Lower lobe of right lung (tissue), 2 donors: Measurements from ENCODE around the gene MB21D2. TPM values are rescaled to one million over a fixed set of nuclear protein-coding genes. Genes with fewer than 3 reads are reported as not detected.
A peak's percentile ranks its signal among the peaks of the same experiment; 100 is the strongest.

Experiments used
- ATAC-seq, 2 donors: fragments of 200-7000 bp; cut with Tn5 transposase; one replicate each; pipeline ENCODE4 v1.9.1; 2020 to 2022; ENCODE audit warnings: mild to moderate bottlenecking in 2 of 2, moderate library complexity in 2 of 2
- DNase-seq: peaks from one replicate; pipeline ENCODE4 v3.0.0-alpha.2; 2020
- H3K27ac ChIP-seq: fragments of 200-600 bp; one replicate; pipeline ENCODE4 v1.8.0; 2022
- H3K27me3 ChIP-seq: fragments of 200-600 bp; one replicate; pipeline ENCODE4 v1.8.0; 2022; ENCODE audit warnings: low read depth
- H3K36me3 ChIP-seq: fragments of 200-600 bp; one replicate; pipeline ENCODE4 v1.8.0; 2022; ENCODE audit warnings: mild to moderate bottlenecking
- H3K4me1 ChIP-seq: fragments of 200-600 bp; one replicate; pipeline ENCODE4 v1.8.0; 2022
- H3K4me3 ChIP-seq: fragments of 200-600 bp; one replicate; pipeline ENCODE4 v1.8.0; 2022; ENCODE audit warnings: mild to moderate bottlenecking
- H3K9me3 ChIP-seq: fragments of 200-600 bp; one replicate; pipeline ENCODE4 v1.8.0; 2022
- intact Hi-C: fragments of 100-400 bp; cut with DNase I; formaldehyde crosslinking; loops from one replicate; pipeline ENCODE4 v1.11.0; 2022
- total RNA-seq: library from RNA; stranded (reverse); fragmentation: NEBNext Ultra II Directional; extraction: Animal tissue kit (Norgen Biotek cat#: 25700); gene quantifications from one replicate; pipeline ENCODE4 v1.2.1, GENCODE V29; 2021
- TF ChIP-seq, protein P1 (sequence below): fragments of 200-600 bp; IDR thresholded peaks from one replicate; pipeline ENCODE4 v1.8.0; 2022; ENCODE audit warnings: antibody characterized with exemption, mild to moderate bottlenecking
- donor health status: DM: no; HTN: yes; CAD: no; lungs with severe emphysema.

Gene MB21D2
- total RNA-seq, 1 donor from 2014 or later: 5.0 TPM

- H3K27ac ChIP-seq: no peak overlapping the region
- no peaks in the 10 kb centered on the region for H3K9me3 ChIP-seq
- DNase-seq (no peak), ATAC-seq (no peak)
- TF ChIP-seq, protein P1, sequence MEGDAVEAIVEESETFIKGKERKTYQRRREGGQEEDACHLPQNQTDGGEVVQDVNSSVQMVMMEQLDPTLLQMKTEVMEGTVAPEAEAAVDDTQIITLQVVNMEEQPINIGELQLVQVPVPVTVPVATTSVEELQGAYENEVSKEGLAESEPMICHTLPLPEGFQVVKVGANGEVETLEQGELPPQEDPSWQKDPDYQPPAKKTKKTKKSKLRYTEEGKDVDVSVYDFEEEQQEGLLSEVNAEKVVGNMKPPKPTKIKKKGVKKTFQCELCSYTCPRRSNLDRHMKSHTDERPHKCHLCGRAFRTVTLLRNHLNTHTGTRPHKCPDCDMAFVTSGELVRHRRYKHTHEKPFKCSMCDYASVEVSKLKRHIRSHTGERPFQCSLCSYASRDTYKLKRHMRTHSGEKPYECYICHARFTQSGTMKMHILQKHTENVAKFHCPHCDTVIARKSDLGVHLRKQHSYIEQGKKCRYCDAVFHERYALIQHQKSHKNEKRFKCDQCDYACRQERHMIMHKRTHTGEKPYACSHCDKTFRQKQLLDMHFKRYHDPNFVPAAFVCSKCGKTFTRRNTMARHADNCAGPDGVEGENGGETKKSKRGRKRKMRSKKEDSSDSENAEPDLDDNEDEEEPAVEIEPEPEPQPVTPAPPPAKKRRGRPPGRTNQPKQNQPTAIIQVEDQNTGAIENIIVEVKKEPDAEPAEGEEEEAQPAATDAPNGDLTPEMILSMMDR: no peak
- H3K4me1 ChIP-seq: peaks cover 10% of the 10 kb centered on the region
- H3K4me3 ChIP-seq: no peak overlapping the region
- H3K36me3 ChIP-seq: no peaks in the 10 kb centered on the region
- intact Hi-C loops: no loop called here
- H3K27me3 ChIP-seq: no peaks in the 10 kb centered on the region
Observed at GRCh38 chr3:192831111-192831644, 86.5 kb downstream of the MB21D2 start.

DNA sequence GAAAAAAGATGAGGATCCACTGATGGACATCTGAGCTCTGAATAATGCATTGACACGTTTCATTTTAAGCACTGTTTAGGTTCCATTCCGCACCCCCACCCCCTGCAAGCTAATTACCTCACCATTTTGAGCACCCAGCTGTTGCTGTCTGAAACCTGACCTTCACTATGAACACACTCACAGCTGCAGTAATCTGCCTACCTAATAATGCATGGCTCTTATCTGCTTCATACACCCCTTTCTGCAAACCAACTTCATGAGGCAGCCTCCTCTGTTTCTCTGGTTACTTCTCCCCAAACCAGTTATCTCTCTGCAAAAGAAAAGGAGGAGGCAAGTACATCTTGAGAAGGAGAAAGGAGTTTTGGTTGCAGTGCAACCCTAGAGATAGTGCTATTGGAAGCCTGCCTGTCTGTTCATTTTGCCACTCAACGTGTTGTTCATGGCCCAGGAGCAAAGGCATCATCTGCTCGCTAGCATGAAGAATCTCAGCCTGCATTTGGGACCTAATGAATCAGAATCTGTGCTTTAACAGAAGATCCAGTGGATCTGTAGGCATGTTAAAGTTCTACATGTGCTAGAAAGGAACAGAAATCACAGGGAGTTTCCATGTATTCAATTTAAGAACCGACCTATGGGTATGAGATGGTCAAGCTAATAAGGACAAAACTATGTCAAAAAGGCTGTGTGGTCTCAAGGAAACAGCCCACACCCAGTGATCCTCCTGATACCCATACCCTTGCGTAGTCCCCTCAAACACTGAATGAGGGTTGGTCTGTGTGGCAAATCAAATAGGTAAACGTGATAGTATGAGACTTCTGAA lies 87.2 kb downstream of the MB21D2 start:
- Histone ChIP-seq H3K27ac (no peak overlapping the region), H3K27me3 (no peaks in the 10 kb centered on the region), H3K4me3 (no peak overlapping the region), H3K4me1 (peaks cover 12% of the 10 kb centered on the region), H3K36me3 (no peaks in the 10 kb centered on the region), H3K9me3 (no peaks in the 10 kb centered on the region)
- DNase-seq: no peak
- no peak for ATAC-seq
- intact Hi-C loops: no loop called here
- TF ChIP-seq, protein P1: no peak

DNA sequence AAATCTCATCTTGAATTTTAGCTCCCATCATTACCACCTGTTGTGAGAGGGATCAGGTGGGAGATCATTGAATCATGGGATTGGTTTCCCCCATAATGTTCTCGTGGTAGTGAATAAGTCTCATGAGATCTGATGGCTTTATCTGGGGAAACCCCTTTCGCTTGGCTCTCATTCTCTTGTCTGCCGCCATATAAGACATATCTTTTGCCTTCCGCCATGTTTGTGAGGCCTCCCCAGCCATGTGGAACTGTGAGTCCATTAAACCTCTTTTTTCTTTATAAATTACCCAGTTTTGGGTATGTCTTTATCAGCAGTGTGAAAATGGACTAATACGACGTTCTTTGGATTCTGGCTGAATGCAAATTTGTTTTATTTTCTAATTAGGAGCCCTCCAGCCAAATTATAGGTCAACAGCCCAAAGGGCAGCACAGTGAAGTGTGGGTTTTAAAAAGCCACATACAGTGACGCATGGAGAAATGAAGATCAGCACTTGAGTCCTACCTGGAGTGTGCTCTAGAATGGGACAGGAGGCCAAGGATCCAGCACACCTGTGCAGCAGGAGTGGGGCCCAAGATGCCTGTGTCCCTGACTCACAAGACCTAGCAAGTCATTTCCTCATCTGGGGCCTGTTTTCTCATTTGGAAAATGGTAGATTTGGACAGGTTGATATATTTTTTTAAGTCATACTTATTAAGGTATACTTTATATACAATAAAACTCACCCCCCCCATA lies 89.6 kb downstream of the MB21D2 start:
- Histone ChIP-seq H3K9me3 (no peaks in the 10 kb centered on the region), H3K27me3 (no peaks in the 10 kb centered on the region), H3K27ac (no peak overlapping the region), H3K36me3 (no peaks in the 10 kb centered on the region), H3K4me3 (no peak overlapping the region), H3K4me1 (peaks cover 14% of the 10 kb centered on the region)
- TF ChIP-seq, protein P1: no peak
- peak; percentile 44 to 45 for ATAC-seq
- intact Hi-C loops: no loop called here
- DNase-seq: no peak

- intact Hi-C loops: no loop called here
- DNase-seq (no peak), ATAC-seq (no peak)
- Histone ChIP-seq H3K9me3 (no peaks in the 10 kb centered on the region), H3K4me1 (peaks cover 14% of the 10 kb centered on the region), H3K4me3 (no peak overlapping the region), H3K36me3 (no peaks in the 10 kb centered on the region), H3K27me3 (no peaks in the 10 kb centered on the region), H3K27ac (no peak overlapping the region)
- TF ChIP-seq, protein P1: no peak
Observed at GRCh38 chr3:192827208-192827607, 90.4 kb downstream of the MB21D2 start.

DNA sequence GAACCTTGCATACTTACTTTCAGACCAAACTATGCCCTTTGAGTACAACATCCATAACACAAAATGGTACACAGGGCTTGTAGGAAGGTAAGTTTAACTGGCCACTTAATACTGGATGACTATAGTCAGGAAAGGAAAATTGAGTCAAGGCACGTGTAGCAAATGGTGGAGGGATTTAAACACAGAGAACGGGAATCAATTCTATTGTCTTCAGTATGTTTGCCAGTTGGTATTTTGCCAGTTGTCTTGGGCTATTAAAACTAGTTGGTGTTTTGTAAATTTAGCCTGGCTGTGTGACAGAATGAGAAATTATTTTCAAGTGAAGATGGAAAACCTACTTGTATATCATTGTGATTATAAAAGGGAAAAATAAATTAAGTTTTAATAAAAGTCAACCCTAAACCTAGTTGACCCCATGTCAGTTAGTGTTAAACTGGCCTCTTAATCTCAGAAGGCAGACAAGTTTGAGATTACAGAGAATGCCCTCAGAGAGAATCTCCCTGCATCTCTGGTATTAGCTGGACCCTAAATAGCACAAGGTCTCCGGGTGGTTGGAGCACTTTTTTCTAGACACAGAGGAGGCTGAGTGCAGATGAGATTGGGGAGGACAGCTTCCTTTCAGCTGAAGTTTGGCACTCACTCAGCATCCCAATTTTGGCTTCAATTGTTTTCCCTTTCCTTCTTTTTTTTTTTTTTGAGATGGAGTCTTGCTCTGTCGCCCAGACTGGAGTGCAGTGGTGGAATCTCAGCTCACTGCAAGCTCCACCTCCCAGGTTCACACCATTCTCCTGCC lies 91.2 kb downstream of the MB21D2 start:
- DNase-seq (no peak), ATAC-seq (no peak)
- H3K4me1 ChIP-seq: peaks cover 14% of the 10 kb centered on the region
- intact Hi-C loops: no loop called here
- H3K27me3 ChIP-seq: no peaks in the 10 kb centered on the region
- TF ChIP-seq, protein P1: no peak
- no peaks in the 10 kb centered on the region for H3K9me3 ChIP-seq
- H3K36me3 ChIP-seq: no peaks in the 10 kb centered on the region
- no peak overlapping the region for H3K27ac ChIP-seq
- no peak overlapping the region for H3K4me3 ChIP-seq
